Left hindlimb (tissue), 1 donor: Measurements from ENCODE around the gene POU2F1.

Source experiments
- DNase-seq: peaks from one replicate; pipeline ENCODE4 v3.0.0-alpha.2; 2018

POU2F1 gene

GRCh38 chr1:167273027-167273800 lies 52.5 kb downstream of the POU2F1 start:
- peak; percentile 47 for DNase-seq

- DNase-seq = no peak
Observed at GRCh38 chr1:167274061-167274460, 53.4 kb downstream of the POU2F1 start.

GRCh38 chr1:167276969-167277368 lies 56.3 kb downstream of the POU2F1 start:
- no peak for DNase-seq

DNA sequence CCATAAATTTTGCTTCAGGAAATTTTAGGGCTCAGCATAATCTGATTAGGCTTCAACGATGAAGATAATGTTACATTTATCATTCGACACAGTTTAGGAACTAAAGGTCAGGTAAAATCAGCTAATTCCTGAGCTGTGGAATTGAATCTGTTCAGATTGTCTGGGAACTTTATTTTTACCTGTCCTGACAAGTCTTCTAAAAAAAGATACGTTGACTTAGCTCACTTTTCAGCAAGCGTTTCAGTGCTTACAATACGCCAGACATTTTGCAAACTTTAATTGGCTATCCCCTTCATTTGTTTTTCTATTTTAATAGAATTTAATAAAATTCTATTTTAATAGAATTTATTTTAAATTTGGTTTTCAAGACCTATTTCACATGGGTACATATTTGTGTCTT lies 57.8 kb downstream of the POU2F1 start:
- DNase-seq = no peak

DNA sequence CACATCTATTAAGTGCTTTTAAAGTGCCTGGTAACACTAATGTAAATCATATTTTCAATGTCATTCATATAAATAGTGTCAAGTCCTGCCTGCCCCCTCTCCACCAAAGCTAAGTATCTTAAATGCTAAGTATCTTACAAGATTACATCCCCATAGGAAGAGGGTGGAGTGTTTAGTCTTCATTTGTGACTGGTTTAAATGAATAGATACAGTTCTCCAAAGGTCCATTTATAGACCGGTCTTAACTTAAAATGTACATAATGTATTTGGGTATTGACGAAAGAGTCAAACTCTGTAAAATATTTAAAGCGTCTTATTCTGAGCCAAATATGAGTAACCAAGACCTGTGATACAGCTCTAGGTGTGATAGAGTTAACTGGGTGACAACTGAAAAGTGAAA lies 60.2 kb downstream of the POU2F1 start:
- DNase-seq = no peak

DNA sequence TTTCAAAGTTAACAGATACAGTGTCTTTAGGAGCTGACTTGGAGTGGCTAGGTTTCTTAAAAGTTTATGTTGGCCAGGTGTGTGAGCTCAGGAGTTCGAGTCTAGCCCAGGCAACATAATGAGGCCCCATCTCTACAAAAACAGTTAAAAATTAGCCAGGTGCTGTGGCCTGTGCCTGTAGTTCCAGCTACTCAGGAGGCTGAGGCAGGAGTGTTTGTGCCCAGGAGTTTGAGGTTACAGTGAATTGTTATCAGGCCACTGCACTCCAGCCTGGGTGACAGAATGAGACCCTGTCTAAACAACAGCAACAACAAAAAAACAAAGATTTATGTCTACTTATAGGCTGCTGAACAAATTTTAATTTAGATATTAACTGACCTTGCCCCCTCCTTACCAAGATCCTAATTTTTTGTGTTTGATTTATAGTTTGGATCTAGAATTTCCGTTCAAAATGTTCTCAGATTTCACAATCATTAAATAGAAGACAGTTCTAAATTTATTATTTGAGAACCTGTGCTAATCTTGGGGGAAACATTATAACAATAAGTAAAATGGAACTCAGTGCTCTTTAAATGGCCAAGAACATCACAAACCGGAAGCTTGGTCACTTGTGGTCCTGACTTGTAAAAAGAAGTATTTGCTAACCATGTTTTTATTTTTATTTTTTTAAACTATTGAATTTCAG lies 67.8 kb downstream of the POU2F1 start:
- no peak for DNase-seq

DNA sequence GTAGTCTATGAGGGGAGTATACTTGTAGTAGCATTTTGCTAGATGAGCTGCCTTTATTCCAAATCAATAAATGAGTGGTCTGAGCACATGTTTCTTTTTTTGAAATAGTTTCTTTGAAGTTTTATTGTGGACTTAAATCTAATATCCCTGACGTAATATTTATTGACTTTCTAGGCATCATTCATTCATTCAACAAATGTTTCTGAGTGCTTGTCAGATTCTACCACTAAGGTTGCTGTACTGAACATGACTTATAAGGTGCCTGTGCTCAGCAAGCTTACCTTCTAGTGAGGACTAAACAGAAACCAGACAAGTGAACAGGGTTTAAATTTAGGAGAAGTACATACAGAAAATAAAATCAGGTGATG lies 68.4 kb downstream of the POU2F1 start:
- no peak for DNase-seq

DNA sequence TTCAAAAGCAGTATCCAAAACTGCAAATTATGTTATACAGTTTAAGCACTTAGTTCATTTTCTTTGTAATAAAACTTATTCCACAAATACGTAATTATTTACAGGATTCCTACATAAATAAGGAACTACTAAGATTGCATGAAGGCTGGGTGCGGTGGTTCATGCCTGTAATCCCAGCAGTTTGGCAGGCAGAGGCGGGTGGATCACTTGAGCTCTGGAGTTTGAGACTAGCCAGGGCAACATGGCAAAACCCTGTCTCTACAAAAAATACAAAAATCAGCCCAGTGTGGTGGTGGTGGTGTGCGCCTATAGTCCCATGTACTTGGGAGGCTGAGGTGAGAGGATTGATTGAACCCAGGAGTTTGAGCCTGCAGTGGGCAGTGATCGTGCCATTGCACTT lies 69.3 kb downstream of the POU2F1 start:
- DNase-seq = no peak

- DNase-seq = no peak
Observed at GRCh38 chr1:167291539-167292185, 71.0 kb downstream of the POU2F1 start.

DNA sequence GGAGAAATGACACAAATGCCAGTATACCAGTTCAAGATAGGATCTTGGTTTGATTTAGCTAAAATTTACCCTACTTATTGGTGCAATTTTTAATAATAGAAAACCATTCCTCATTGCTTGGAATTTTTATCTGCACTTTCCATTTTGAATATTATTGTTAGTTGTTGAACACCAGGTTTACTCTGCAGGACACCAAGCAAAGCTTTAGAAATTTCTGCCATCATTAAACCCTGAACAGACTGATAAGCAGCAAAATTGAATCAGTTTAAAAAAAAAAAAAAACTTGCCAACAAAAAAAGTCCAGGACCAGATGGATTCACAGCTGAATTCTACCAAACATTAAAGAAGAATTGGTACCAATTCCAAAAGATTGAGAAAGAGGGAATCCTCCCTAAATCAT lies 71.5 kb downstream of the POU2F1 start:
- DNase-seq = no peak

GRCh38 chr1:167293057-167293456 lies 72.4 kb downstream of the POU2F1 start:
- DNase-seq = no peak

- no peak for DNase-seq
Observed at GRCh38 chr1:167294528-167294927, 73.8 kb downstream of the POU2F1 start.

DNA sequence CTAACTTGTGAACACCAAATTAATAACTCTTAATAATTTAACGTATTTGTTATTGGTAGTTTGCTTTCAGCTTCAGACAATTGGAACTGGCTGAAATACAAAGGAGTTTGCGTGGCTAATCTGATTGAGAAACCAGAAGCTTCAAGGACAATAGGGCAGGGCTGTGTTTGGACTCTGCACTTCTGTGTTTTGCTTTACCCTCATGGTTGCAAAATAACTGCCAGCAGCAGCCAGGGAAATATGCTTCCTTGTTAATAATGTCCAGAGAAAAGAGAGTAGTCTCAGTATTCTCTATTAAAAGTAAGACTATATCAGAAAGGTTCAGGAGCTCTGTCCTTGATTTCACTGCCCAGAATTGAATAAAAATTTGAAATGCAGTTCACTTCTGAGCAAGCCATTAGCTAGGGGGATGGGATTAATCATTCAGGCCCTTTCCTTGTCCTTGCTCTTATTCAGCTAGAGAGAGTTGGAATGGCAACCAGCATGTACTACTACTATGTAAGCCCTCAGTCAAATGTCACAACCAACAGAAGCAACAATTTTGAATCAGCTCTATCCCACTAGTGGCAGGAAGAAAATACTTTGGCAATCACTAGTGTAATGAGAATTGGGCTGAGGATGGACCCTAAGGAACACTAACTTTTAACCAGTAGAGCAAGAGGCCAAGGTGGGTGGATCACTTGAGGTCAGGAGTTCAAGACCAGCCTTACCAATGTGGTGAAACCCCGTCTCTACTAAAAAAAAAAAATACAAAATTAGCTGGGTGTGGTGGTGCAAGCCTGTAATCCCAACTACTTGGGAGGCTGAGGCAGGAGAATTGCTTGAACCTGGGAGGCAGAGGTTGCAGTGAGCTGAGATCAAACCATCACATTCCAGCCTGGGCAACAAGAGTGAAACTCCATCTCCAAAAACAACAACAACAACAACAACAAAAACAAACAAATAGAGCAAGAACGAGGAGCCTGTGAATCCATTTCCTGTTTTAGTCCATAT lies 76.8 kb downstream of the POU2F1 start:
- DNase-seq = no peak

- DNase-seq = no peak
Observed at GRCh38 chr1:167298325-167298724, 77.6 kb downstream of the POU2F1 start.

DNA sequence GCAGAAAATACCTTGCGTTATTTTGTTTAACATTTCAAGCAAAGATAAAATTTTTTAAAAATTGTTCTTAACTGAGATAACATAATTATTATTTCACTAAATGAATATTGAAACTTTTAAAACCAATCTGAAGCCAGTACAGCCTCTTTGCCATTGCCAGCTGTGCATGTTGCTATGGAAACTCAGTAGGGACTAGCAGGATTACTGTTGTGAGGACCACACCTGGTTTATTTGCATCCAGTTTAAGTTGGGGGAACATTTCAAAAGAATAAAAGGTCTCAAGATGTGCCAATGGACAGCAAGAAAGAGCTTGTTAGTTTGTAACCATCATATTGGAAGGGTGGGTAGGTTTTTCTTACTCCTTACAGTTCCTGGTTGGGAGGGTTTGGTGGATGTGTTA lies 80.7 kb downstream of the POU2F1 start:
- DNase-seq = no peak

DNA sequence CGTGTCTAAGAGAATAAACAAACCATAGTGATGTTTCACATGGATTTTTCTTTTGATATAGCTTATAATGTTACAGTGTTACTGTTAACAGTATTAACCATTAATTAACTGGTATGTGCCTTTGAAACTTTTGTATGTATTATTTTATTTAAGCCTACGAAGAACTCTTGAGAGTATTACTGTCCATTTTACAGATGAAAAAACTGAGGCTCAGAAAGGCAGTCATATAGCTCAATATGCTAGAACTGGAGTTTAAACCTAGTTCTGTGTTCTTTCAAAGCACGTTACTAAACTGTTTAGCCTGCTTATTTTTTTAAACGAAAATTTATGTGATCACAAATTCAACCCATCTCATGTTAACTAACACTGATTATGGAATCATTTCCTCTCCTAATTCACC lies 83.5 kb downstream of the POU2F1 start:
- no peak for DNase-seq

DNA sequence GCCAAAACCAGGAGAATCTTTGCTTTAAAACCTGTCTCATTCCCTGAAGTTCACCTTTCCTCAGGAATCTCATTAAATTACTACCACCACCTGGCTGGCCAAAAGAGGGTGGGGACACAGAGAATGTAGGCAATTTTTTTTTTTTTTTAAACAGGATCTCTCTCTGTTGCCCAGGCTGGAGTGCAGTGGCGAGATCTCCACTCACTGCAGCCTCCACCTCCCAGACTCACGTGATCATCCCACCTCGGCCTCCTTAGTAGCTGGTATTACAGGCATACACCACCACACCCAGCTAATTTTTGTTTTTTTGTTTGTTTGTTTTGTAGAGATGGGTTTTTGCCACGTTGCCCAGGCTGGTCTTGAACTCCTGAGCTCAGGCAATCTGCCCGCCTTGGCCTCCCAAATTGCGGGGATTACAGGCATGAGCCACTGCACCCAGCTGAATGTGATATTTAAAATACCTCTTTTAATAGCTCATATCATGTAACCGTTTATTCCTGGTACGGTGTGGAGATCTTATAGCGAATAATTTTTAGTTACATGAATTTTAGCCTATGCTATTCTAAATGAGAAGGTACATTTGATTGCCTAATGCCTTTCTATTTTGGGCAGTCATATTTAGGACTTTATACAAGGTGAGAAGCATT lies 84.5 kb downstream of the POU2F1 start:
- no peak for DNase-seq

DNA sequence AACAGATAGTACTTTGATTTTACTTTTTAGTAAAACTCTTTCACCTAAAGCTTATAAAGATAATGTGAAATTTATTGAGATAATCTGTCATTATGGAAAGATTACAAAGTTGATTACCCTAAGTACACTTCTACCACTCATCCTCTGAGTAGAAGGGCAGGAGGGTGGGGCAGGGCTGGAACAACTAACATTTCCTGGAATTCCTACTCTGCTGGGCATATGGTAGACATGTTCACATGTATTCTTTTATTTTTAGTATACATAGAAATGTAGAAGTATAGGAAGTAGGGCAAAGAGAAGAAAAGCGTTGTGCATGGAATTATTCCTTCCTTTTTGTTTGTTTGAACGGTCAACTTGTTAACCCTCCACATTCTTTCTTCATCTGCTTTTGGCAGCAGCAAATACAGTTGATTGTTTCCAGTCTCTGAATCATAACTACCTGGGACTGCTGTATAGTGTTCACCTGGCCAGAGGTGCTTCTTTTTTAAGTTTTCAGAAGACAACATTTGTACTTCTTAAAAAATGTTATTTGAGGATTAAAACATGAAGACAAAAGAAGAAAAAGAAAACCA lies 85.1 kb downstream of the POU2F1 start:
- no peak for DNase-seq

DNA sequence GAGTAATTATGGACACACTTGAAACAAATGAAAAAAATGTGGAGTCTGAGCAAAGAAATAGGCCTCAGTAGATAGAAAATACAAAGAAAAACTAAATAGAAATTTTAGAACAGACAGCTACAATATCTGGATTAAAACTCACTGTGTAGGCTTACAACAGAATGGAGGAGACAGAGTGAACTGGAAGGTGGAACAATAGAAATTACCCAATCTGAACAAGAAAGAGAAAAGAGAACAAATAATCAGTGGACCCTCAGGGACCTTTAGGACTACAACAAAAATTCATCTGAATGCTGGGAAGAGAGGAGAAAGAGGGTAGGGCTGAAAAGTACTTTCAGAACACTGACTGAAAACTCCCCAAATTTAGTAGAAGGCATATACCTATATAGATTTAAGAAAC lies 90.0 kb downstream of the POU2F1 start:
- no peak for DNase-seq

DNA sequence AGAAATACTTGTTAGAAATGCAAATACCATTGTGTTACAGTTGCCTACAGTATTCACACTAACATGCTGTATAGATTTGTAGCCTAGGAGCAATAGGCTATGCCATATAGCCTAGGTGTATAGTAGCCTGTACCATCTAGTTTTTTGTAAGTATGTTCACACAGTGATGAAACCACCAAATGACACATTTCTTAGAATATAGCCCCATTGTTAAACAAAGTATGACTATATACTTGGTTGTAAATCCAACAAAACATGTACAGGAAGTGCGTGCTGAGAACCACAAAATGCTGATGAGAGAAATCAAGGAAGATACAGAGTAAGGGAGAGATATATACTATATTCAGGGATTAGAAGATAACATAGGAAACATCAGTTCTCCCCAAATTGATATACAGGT lies 92.2 kb downstream of the POU2F1 start:
- DNase-seq = no peak

DNA sequence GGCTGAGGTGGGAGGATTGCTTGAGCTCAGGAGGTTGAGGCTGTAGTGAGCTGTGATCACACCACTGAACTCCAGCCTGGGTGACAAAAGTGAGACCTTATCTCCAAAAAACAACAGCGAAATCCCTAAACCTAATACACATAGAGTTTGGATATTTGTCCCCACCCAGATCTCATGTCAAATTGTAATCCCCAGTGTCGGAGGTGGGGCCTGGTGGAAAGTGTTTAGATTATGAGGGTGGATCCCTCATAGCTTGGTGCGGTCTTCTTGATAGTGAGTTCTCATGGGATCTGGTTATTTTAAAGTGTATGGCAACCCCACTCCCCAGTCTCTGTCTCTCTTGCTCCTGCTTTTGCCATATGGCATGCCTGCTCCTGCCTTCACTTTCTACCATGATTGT lies 94.0 kb downstream of the POU2F1 start:
- no peak for DNase-seq

- DNase-seq = no peak
Observed at GRCh38 chr1:167317463-167317862, 96.8 kb downstream of the POU2F1 start.
